ENCODE measurements around the gene TBC1D19.

DNA sequence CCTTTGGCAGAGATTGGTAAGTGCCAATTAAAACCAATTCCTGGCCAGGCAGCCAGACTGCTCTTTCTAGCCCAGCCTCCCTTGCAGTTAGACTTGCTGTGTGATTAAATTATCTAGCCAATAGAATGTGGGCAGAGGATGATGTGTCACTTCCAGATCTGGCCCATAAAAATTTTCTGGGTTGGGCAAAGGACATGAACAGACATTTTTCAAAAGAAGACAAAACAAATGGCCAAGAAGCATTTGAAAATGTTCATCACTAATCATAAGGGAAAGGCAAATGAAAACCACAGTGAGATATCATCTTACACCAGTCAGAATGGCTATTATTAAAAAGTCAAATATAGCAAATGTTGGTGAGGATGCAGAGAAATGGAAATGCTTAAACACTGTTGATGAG, 205.3 kb downstream of the TBC1D19 start:
- TF ChIP-seq, protein P1, sequence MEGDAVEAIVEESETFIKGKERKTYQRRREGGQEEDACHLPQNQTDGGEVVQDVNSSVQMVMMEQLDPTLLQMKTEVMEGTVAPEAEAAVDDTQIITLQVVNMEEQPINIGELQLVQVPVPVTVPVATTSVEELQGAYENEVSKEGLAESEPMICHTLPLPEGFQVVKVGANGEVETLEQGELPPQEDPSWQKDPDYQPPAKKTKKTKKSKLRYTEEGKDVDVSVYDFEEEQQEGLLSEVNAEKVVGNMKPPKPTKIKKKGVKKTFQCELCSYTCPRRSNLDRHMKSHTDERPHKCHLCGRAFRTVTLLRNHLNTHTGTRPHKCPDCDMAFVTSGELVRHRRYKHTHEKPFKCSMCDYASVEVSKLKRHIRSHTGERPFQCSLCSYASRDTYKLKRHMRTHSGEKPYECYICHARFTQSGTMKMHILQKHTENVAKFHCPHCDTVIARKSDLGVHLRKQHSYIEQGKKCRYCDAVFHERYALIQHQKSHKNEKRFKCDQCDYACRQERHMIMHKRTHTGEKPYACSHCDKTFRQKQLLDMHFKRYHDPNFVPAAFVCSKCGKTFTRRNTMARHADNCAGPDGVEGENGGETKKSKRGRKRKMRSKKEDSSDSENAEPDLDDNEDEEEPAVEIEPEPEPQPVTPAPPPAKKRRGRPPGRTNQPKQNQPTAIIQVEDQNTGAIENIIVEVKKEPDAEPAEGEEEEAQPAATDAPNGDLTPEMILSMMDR (IDR thresholded peaks at IDR 0.05) = no peak
- TF ChIP-seq EP300 (IDR thresholded peaks at IDR 0.05) = no peak

Measured in tibial nerve (tissue), 4 donors.